GM19468 (cell line): ENCODE data around the gene BDKRB1.

Source experiments
- ATAC-seq: cut with Tn5 transposase; IDR thresholded peaks from one replicate; pipeline ENCODE4 v1.9.1; 2021; ENCODE audit warnings: mild to moderate bottlenecking, moderate library complexity, moderate number of reproducible peaks; ENCODE audit not compliant: unreplicated experiment; ENCODE audit errors: extremely low read depth

BDKRB1 gene

GRCh38 chr14:96275177-96276112 lies 19.4 kb downstream of the BDKRB1 start:
- no peak for ATAC-seq

GRCh38 chr14:96277890-96278289 lies 21.9 kb downstream of the BDKRB1 start:
- no peak for ATAC-seq

GRCh38 chr14:96279564-96279963 lies 23.6 kb downstream of the BDKRB1 start:
- no peak for ATAC-seq

- ATAC-seq, result no peak
Observed at GRCh38 chr14:96280104-96280503, 24.1 kb downstream of the BDKRB1 start.

GRCh38 chr14:96281486-96281885 lies 25.5 kb downstream of the BDKRB1 start:
- no peak for ATAC-seq

- no peak for ATAC-seq
Observed at GRCh38 chr14:96284008-96284407, 28.0 kb downstream of the BDKRB1 start.

GRCh38 chr14:96284430-96284829 lies 28.4 kb downstream of the BDKRB1 start:
- ATAC-seq, result no peak

GRCh38 chr14:96285667-96286066 lies 29.7 kb downstream of the BDKRB1 start:
- no peak for ATAC-seq

- no peak for ATAC-seq
Observed at GRCh38 chr14:96286251-96286650, 30.2 kb downstream of the BDKRB1 start.

- ATAC-seq, result no peak
Observed at GRCh38 chr14:96287856-96288255, 31.8 kb downstream of the BDKRB1 start.

GRCh38 chr14:96294246-96294645 lies 38.2 kb downstream of the BDKRB1 start:
- ATAC-seq, result no peak

GRCh38 chr14:96297000-96297399 lies 41.0 kb downstream of the BDKRB1 start:
- no peak for ATAC-seq

GRCh38 chr14:96297997-96298515 lies 42.0 kb downstream of the BDKRB1 start:
- no peak for ATAC-seq

- ATAC-seq, result no peak
Observed at GRCh38 chr14:96299441-96299840, 43.4 kb downstream of the BDKRB1 start.

GRCh38 chr14:96303981-96304380 lies 48.0 kb downstream of the BDKRB1 start:
- ATAC-seq, result no peak

GRCh38 chr14:96304956-96305355 lies 48.9 kb downstream of the BDKRB1 start:
- ATAC-seq, result no peak

GRCh38 chr14:96307434-96307833 lies 51.4 kb downstream of the BDKRB1 start:
- ATAC-seq, result no peak

- no peak for ATAC-seq
Observed at GRCh38 chr14:96309133-96309895, 53.3 kb downstream of the BDKRB1 start.

GRCh38 chr14:96309896-96310330 lies 53.9 kb downstream of the BDKRB1 start:
- no peak for ATAC-seq

- ATAC-seq, result no peak
Observed at GRCh38 chr14:96310906-96311305, 54.9 kb downstream of the BDKRB1 start.
